Measurements from ENCODE around the gene MTTP.

The MTTP gene

GRCh38 chr4:99670409-99671073, 95.9 kb downstream of the MTTP start:
- no peak for DNase-seq (ENCODE audit: low spot score)
